Cardiac muscle cell (in vitro differentiated cells and primary cell): Measurements from ENCODE around the gene USP50. TPM values are rescaled to one million over a fixed set of nuclear protein-coding genes. Genes with fewer than 3 reads are reported as not detected.

Source experiments
- DNase-seq, 2 donors: peaks; one replicate each; pipeline versions ENCODE4 v3.0.0 to v3.0.0-alpha.2; 2010 to 2017; ENCODE audit warnings: low read depth in 1 of 2, low spot score in 1 of 2
- H3K27ac ChIP-seq: fragments of 200-600 bp; sonication (generic); 2 replicates; pipeline ENCODE4 v1.5.1; 2016
- H3K27me3 ChIP-seq: fragments of 200-600 bp; sonication (generic); 2 replicates; pipeline ENCODE4 v1.6.0; 2016; ENCODE audit warnings: control low read depth
- H3K36me3 ChIP-seq: fragments of 200-600 bp; sonication (generic); 2 replicates; pipeline ENCODE4 v1.5.1; 2016; ENCODE audit warnings: control low read depth
- H3K4me1 ChIP-seq: fragments of 200-600 bp; sonication (generic); 2 replicates; pipeline ENCODE4 v1.8.1; 2017; ENCODE audit warnings: low read depth, mild to moderate bottlenecking, mixed run types
- H3K4me3 ChIP-seq: fragments of 200-600 bp; sonication (generic); 2 replicates; pipeline ENCODE4 v1.5.1; 2016; ENCODE audit warnings: mild to moderate bottlenecking
- H3K9me3 ChIP-seq: fragments of 200-600 bp; sonication (generic); 2 replicates; pipeline ENCODE4 v1.5.1; 2017; ENCODE audit warnings: low read depth, mild to moderate bottlenecking, control low read depth
- polyA plus RNA-seq: library from polyadenylated mRNA; unstranded; fragments of >200 nt; fragmentation: Nextera tagmentation; extraction: Ambion mirVana; gene quantifications from 2 replicates; pipeline ENCODE4 v1.2.1, GENCODE V29; 2016
- total RNA-seq: library from RNA; depleted of rRNA; stranded (reverse); fragments of >200 nt; gene quantifications from 2 replicates; pipeline ENCODE4 v1.2.3, GENCODE V29; 2016
- TF ChIP-seq, protein P1 (sequence below): IDR thresholded peaks from 2 replicates; pipeline ENCODE4 v1.5.1; 2012; ENCODE audit warnings: low read depth, mild to moderate bottlenecking, low read length

USP50 gene
- total and polyA plus RNA-seq, 2 experiments from 2014 or later = not detected

DNA sequence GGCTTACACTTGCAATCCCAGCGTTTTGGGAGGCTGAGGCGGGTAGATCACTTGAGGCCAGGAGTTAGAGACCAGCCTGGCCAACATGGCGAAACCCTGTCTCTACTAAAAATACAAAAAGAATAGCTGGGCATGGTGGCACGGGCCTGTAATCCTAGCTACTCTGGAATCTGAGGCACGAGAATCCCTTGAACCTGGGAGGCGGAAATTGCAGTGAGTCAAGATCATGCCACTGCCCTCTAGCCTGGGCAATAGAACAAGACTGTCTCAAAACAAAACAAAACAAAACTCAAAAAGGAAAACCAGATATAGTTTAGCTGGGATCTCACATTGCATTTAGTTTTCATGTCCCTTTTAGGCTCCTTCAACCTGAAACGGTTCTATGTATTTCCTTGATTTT is 2.9 kb upstream of the USP50 start:
- H3K36me3 ChIP-seq = no peaks in the 10 kb centered on the region
- H3K27me3 ChIP-seq = no peaks in the 10 kb centered on the region
- TF ChIP-seq, protein P1, sequence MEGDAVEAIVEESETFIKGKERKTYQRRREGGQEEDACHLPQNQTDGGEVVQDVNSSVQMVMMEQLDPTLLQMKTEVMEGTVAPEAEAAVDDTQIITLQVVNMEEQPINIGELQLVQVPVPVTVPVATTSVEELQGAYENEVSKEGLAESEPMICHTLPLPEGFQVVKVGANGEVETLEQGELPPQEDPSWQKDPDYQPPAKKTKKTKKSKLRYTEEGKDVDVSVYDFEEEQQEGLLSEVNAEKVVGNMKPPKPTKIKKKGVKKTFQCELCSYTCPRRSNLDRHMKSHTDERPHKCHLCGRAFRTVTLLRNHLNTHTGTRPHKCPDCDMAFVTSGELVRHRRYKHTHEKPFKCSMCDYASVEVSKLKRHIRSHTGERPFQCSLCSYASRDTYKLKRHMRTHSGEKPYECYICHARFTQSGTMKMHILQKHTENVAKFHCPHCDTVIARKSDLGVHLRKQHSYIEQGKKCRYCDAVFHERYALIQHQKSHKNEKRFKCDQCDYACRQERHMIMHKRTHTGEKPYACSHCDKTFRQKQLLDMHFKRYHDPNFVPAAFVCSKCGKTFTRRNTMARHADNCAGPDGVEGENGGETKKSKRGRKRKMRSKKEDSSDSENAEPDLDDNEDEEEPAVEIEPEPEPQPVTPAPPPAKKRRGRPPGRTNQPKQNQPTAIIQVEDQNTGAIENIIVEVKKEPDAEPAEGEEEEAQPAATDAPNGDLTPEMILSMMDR = no peak
- DNase-seq = no peak
- H3K4me3 ChIP-seq = no peak overlapping the region
- no peaks in the 10 kb centered on the region for H3K9me3 ChIP-seq
- no peaks in the 10 kb centered on the region for H3K4me1 ChIP-seq
- no peak overlapping the region for H3K27ac ChIP-seq

DNA sequence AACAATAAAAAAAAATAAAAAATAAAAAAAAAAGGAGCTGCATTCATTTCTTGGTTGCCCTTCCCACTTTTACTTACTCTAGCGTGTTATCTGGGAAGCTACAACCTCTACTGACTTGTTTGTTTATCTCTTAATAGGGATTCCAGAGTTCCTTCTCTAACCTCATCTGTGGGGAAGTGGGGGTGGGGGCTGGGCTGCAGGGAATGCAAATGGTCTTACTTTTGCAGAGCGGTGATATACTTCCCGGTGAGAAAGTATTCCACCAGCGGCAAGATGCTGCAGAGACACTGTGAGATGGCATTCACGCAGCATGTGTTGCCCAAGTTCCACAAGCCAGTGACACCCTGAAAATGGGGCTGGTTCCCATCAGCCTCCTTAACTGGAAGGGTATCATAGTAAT is 2.1 kb downstream of the USP50 start:
- Histone ChIP-seq H3K27me3 (no peaks in the 10 kb centered on the region), H3K4me3 (no peak overlapping the region), H3K36me3 (no peaks in the 10 kb centered on the region), H3K4me1 (no peaks in the 10 kb centered on the region), H3K27ac (no peak overlapping the region), H3K9me3 (no peaks in the 10 kb centered on the region)
- no peak for DNase-seq
- TF ChIP-seq, protein P1 = no peak

DNA sequence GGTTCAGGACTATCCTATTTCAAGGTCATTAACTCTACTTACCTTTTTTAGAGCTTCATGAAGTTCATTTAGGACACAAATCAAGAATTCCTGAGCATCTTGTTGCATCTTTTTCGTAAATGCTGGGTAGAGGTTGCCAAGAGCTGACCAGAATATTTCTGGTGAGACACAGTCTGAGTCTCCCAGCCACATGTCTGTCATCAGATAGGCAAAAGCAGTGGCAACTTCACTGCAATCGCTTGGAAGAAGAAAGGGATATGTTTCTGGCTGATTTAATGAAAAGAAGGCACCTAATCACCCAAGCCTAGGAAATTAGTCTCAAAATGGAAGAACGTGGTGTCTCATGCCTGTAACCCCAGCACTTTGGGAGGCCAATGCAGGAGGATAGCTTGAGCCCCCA is 2.9 kb downstream of the USP50 start:
- TF ChIP-seq, protein P1 = no peak
- Histone ChIP-seq H3K36me3 (no peaks in the 10 kb centered on the region), H3K9me3 (no peaks in the 10 kb centered on the region), H3K4me1 (no peaks in the 10 kb centered on the region), H3K27ac (no peak overlapping the region), H3K4me3 (no peak overlapping the region), H3K27me3 (no peaks in the 10 kb centered on the region)
- DNase-seq = no peak

DNA sequence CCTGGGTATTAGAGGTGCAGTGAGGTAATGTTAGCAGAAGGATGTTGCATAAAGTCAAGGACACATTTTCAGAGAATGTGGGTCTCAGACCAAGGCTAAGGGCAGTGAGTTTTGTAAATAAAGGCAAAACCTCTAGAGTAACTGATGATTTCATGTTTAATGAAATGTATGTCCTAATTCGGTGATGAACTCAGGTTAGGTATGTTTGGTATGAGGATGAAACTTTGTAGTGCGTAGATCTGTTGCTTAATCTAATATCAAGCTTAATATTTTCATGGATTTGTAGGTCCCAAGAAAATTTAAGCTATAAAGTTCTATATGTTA is 3.6 kb downstream of the USP50 start:
- Histone ChIP-seq H3K36me3 (no peaks in the 10 kb centered on the region), H3K9me3 (no peaks in the 10 kb centered on the region), H3K4me3 (no peak overlapping the region), H3K27ac (no peak overlapping the region), H3K27me3 (no peaks in the 10 kb centered on the region), H3K4me1 (no peaks in the 10 kb centered on the region)
- TF ChIP-seq, protein P1 = no peak
- DNase-seq = peak in 1 of 2 donors; percentile 14

DNA sequence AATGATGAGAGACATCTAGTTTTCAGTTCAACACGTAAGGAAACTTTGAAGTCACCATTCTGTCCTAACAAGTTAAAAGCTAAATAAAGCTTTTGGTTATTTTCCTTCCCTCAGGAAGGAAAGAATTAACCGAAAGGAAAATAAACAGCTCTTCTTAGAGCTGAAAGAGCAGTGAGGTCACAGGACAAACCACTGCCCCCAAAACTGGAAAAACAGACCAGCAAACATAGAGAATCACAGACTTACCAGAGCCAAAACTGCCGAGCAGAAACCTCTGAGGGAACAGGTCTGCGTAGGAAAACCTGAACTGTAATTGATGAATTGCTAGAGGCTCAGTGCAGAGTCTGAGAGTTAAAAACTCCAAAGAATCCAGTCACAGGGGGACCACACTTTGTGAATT is 14.7 kb downstream of the USP50 start:
- no peaks in the 10 kb centered on the region for H3K27me3 ChIP-seq
- no peak for DNase-seq
- H3K4me1 ChIP-seq = no peaks in the 10 kb centered on the region
- no peaks in the 10 kb centered on the region for H3K36me3 ChIP-seq
- no peaks in the 10 kb centered on the region for H3K9me3 ChIP-seq
- no peak overlapping the region for H3K4me3 ChIP-seq
- TF ChIP-seq, protein P1 = no peak
- no peak overlapping the region for H3K27ac ChIP-seq

DNA sequence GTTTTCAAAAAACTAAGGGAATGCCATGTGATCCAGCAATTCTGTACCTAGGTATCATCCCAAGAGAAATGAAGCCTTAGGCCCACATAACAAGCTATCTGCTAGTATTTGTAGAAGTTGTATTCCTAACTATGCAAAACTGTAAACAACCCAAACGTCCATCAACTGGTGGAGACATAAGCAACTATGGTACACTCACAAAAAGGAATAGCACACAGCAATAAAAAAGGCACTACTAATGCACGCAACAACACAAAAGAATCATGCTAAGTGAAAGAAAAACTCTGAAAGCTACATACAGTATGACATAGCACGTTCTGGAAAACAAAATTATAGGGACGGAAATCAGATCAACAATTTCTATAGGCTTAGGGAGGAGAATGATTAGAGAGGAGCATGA is 15.3 kb downstream of the USP50 start:
- no peak overlapping the region for H3K27ac ChIP-seq
- H3K9me3 ChIP-seq = no peaks in the 10 kb centered on the region
- H3K4me1 ChIP-seq = no peaks in the 10 kb centered on the region
- H3K4me3 ChIP-seq = no peak overlapping the region
- TF ChIP-seq, protein P1 = no peak
- no peaks in the 10 kb centered on the region for H3K36me3 ChIP-seq
- H3K27me3 ChIP-seq = no peaks in the 10 kb centered on the region
- no peak for DNase-seq
